ENCODE measurements around the gene SNX19. TPM values are rescaled to one million over a fixed set of nuclear protein-coding genes. Genes with fewer than 3 reads are reported as not detected.
"Not testable (repeated sequence)": the region's sequence is repeated elsewhere in the genome, so short reads cannot be mapped to it uniquely, and the experiment has no call there.

The SNX19 gene
- total RNA-seq, 1 donor from 2014 or later: 137 TPM

- intact Hi-C loops (cut with DNase I): loop anchor here (2.0 to 10.0 kb wide), 3 partner anchors 32 to 546 kb away; partner anchors contain the start of gene ZBTB44
- H3K4me1 ChIP-seq: peaks cover 13 to 32% of the 10 kb centered on the region in 2 donors
- H3K36me3 ChIP-seq: no peaks in the 10 kb centered on the region
- H3K27me3 ChIP-seq: no peaks in the 10 kb centered on the region
- DNase-seq (ENCODE audit: low spot score in 2 of 2): no peak
- H3K27ac ChIP-seq: peak overlapping the region in 1 of 2 donors; percentile 90
- no peaks in the 10 kb centered on the region for H3K9me3 ChIP-seq
- no peak overlapping the region for H3K4me3 ChIP-seq
- TF ChIP-seq, protein P1, sequence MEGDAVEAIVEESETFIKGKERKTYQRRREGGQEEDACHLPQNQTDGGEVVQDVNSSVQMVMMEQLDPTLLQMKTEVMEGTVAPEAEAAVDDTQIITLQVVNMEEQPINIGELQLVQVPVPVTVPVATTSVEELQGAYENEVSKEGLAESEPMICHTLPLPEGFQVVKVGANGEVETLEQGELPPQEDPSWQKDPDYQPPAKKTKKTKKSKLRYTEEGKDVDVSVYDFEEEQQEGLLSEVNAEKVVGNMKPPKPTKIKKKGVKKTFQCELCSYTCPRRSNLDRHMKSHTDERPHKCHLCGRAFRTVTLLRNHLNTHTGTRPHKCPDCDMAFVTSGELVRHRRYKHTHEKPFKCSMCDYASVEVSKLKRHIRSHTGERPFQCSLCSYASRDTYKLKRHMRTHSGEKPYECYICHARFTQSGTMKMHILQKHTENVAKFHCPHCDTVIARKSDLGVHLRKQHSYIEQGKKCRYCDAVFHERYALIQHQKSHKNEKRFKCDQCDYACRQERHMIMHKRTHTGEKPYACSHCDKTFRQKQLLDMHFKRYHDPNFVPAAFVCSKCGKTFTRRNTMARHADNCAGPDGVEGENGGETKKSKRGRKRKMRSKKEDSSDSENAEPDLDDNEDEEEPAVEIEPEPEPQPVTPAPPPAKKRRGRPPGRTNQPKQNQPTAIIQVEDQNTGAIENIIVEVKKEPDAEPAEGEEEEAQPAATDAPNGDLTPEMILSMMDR (IDR thresholded peaks at IDR 0.05): no peak
These were observed 55.0 kb downstream of the SNX19 start for GRCh38 chr11:130861283-130861682.

DNA sequence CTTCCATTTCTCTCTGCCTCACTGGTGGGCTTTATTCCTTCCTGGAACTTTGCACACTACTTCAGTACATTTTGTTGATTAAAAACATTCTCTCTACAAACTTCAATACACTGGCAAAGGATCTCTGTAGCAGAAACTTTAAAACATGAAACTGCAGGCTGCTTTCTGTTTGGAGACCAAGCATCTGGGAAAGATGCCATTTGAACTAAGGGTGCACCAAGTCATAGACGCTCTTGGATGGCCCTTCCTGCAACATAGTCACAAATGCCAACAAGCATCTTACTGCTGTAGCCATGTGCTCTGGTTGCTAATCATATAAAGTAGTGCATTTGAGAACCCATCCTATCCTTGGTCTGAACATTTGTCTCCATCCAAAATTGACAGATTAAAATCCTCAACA is 56.4 kb downstream of the SNX19 start:
- H3K27me3 ChIP-seq: no peaks in the 10 kb centered on the region
- TF ChIP-seq, protein P1 (IDR thresholded peaks at IDR 0.05): no peak
- intact Hi-C loops (cut with DNase I): loop anchor here (2.0 to 10.0 kb wide), 3 partner anchors 31 to 545 kb away; partner anchors contain the start of gene ZBTB44

GRCh38 chr11:130858215-130858614 is 58.1 kb downstream of the SNX19 start:
- no peak for DNase-seq (ENCODE audit: low spot score in 2 of 2)
- Histone ChIP-seq H3K4me1 (peaks cover 6 to 14% of the 10 kb centered on the region in 2 donors), H3K4me3 (no peak overlapping the region), H3K27ac (no peak overlapping the region), H3K9me3 (no peaks in the 10 kb centered on the region), H3K36me3 (no peaks in the 10 kb centered on the region), H3K27me3 (no peaks in the 10 kb centered on the region)
- TF ChIP-seq, protein P1 (IDR thresholded peaks at IDR 0.05): no peak
- intact Hi-C loops (cut with DNase I): no loop called here

More for the DNA sequence above, 56.4 kb downstream of the SNX19 start:
- no peak overlapping the region for H3K4me3 ChIP-seq
- no peaks in the 10 kb centered on the region for H3K9me3 ChIP-seq
- no peak for DNase-seq (ENCODE audit: low spot score in 2 of 2)
- H3K4me1 ChIP-seq: peaks cover 6 to 20% of the 10 kb centered on the region in 2 donors
- peak overlapping the region in 1 of 2 donors; percentile 8 for H3K27ac ChIP-seq
- no peaks in the 10 kb centered on the region for H3K36me3 ChIP-seq

- H3K27me3 ChIP-seq; H3K4me1 ChIP-seq; DNase-seq (ENCODE audit: low spot score in 2 of 2); H3K27ac ChIP-seq; intact Hi-C loops (cut with DNase I); H3K36me3 ChIP-seq; H3K9me3 ChIP-seq; H3K4me3 ChIP-seq: not testable (repeated sequence)
These were observed 60.6 kb downstream of the SNX19 start for GRCh38 chr11:130855707-130856106.

DNA sequence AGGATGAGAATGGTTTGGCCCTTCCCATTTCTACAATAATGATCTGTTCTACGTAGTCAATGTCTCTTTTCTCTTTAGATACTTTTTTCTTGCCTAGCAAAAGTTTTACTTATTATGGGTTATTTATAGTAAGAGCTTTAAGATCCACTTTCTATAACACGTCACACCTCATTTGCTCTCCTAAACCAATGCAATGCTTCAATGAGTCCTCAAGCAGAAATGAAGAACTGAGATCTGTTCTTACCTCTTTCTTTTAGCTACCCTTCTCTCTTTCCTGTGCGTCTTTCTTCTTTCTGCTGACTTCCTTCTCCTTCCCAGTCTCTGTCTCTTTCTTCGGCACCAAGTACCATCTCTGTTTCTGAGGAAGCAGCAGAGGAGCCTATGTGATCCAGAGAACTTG is 61.8 kb downstream of the SNX19 start:
- TF ChIP-seq, protein P1 (IDR thresholded peaks at IDR 0.05): no peak
- Histone ChIP-seq H3K27ac (no peak overlapping the region), H3K4me3 (no peak overlapping the region), H3K36me3 (no peaks in the 10 kb centered on the region), H3K27me3 (no peaks in the 10 kb centered on the region), H3K4me1 (no peaks in the 10 kb centered on the region), H3K9me3 (no peaks in the 10 kb centered on the region)
- no peak for DNase-seq (ENCODE audit: low spot score in 2 of 2)
- intact Hi-C loops (cut with DNase I): no loop called here

GRCh38 chr11:130852589-130852988 is 63.7 kb downstream of the SNX19 start:
- Histone ChIP-seq H3K36me3 (no peaks in the 10 kb centered on the region), H3K27ac (no peak overlapping the region), H3K4me1 (peaks cover 5 to 6% of the 10 kb centered on the region in 2 donors), H3K4me3 (no peak overlapping the region), H3K9me3 (no peaks in the 10 kb centered on the region), H3K27me3 (no peaks in the 10 kb centered on the region)
- DNase-seq (ENCODE audit: low spot score in 2 of 2): no peak
- intact Hi-C loops (cut with DNase I): no loop called here
- TF ChIP-seq, protein P1 (IDR thresholded peaks at IDR 0.05): no peak
